Stimulated activated CD4-positive, alpha-beta T cell treated with anti-CD3 and anti-CD28 coated beads, TNF-alpha, amount 100 ng/mL, for 24 hours (primary cell): ENCODE results near the gene MFSD6.
"Not testable (repeated sequence)": the region's sequence is repeated elsewhere in the genome, so short reads cannot be mapped to it uniquely, and the experiment has no call there.

Experiments used
- DNase-seq, 3 experiments: peaks; one replicate each; pipeline ENCODE4 v3.0.0-alpha.2; 2020; ENCODE audit warnings: low read depth in 3 of 3

MFSD6 gene

GRCh38 chr2:190465060-190465459 lies 56.9 kb downstream of the MFSD6 start:
- no peak for DNase-seq

- DNase-seq: no peak
Measured at GRCh38 chr2:190466819-190467446, 58.8 kb downstream of the MFSD6 start.

- DNase-seq: no peak
Measured at GRCh38 chr2:190467575-190468083, 59.5 kb downstream of the MFSD6 start.

- not testable (repeated sequence) for DNase-seq
Measured at GRCh38 chr2:190468354-190468753, 60.2 kb downstream of the MFSD6 start.

GRCh38 chr2:190468814-190469569 lies 60.8 kb downstream of the MFSD6 start:
- DNase-seq: no peak

- no peak for DNase-seq
Measured at GRCh38 chr2:190469771-190470170, 61.6 kb downstream of the MFSD6 start.

- no peak for DNase-seq
Measured at GRCh38 chr2:190470256-190470826, 62.2 kb downstream of the MFSD6 start.

- DNase-seq: no peak
Measured at GRCh38 chr2:190477661-190478454, 69.7 kb downstream of the MFSD6 start.

- no peak for DNase-seq
Measured at GRCh38 chr2:190478572-190479195, 70.5 kb downstream of the MFSD6 start.

- no peak for DNase-seq
Measured at GRCh38 chr2:190481339-190481738, 73.2 kb downstream of the MFSD6 start.

- no peak for DNase-seq
Measured at GRCh38 chr2:190482451-190482850, 74.3 kb downstream of the MFSD6 start.

- DNase-seq: no peak
Measured at GRCh38 chr2:190486037-190486623, 78.0 kb downstream of the MFSD6 start.

GRCh38 chr2:190488516-190489233 lies 80.5 kb downstream of the MFSD6 start:
- DNase-seq: no peak

- no peak for DNase-seq
Measured at GRCh38 chr2:190489475-190489874, 81.3 kb downstream of the MFSD6 start.

- DNase-seq: no peak
Measured at GRCh38 chr2:190490502-190490901, 82.3 kb downstream of the MFSD6 start.

- no peak for DNase-seq
Measured at GRCh38 chr2:190493095-190493494, 84.9 kb downstream of the MFSD6 start.

- DNase-seq: not testable (repeated sequence)
Measured at GRCh38 chr2:190494600-190495227, 86.6 kb downstream of the MFSD6 start.

GRCh38 chr2:190497428-190497827 lies 89.3 kb downstream of the MFSD6 start:
- no peak for DNase-seq

GRCh38 chr2:190499273-190499672 lies 91.1 kb downstream of the MFSD6 start:
- DNase-seq: no peak

- no peak for DNase-seq
Measured at GRCh38 chr2:190500054-190500502, 91.9 kb downstream of the MFSD6 start.
